HL-60 (cell line): Measurements from ENCODE around the gene CPN2.

Source experiments
- DNase-seq, 2 experiments: peaks; one replicate each; pipeline ENCODE4 v3.0.0-alpha.2; 2010 to 2020; ENCODE audit warnings: low read depth in 1 of 2, low spot score in 1 of 2
- H3K27ac ChIP-seq: fragments of 250-450 bp; sonication (Bioruptor Pico); replicated peaks from 2 replicates; pipeline ENCODE4 v1.5.1; 2020; ENCODE audit warnings: mild to moderate bottlenecking, moderate library complexity
- H3K27me3 ChIP-seq: fragments of 250-450 bp; sonication (Bioruptor Pico); 2 replicates; pipeline ENCODE4 v1.5.1; 2021; ENCODE audit warnings: mild to moderate bottlenecking, moderate library complexity; ENCODE audit not compliant: insufficient read depth, poor library complexity, severe bottlenecking
- H3K4me3 ChIP-seq: replicated peaks from 2 replicates; pipeline ENCODE4 v1.5.1; 2011; ENCODE audit warnings: mild to moderate bottlenecking, control low read depth, low read length; ENCODE audit not compliant: insufficient read depth
- CTCF ChIP-seq: IDR thresholded peaks from one replicate; pipeline ENCODE4 v1.5.1; 2011; ENCODE audit warnings: low read length, control low read depth, inconsistent platforms; ENCODE audit not compliant: insufficient read depth
- GABPA ChIP-seq: IDR thresholded peaks from 2 replicates; pipeline ENCODE4 v1.6.1; 2012; ENCODE audit warnings: low read depth
- POLR2AphosphoS5 ChIP-seq: IDR thresholded peaks from 2 replicates; pipeline ENCODE4 v1.6.1; 2012; ENCODE audit warnings: low read depth
- SPI1 ChIP-seq: IDR thresholded peaks from 2 replicates; pipeline ENCODE4 v1.6.1; 2012; ENCODE audit warnings: low read depth, mild to moderate bottlenecking, borderline replicate concordance
- long read RNA-seq: library from polyadenylated mRNA; unstranded; transcript quantifications from one replicate; pipeline ENCODE4 v2.0.0, GENCODE V29; 2020
- TF ChIP-seq, protein P1 (sequence below): IDR thresholded peaks from 2 replicates; pipeline ENCODE4 v1.6.1; 2012; ENCODE audit warnings: low read depth; ENCODE audit not compliant: insufficient replicate concordance

CPN2 gene, protein sequence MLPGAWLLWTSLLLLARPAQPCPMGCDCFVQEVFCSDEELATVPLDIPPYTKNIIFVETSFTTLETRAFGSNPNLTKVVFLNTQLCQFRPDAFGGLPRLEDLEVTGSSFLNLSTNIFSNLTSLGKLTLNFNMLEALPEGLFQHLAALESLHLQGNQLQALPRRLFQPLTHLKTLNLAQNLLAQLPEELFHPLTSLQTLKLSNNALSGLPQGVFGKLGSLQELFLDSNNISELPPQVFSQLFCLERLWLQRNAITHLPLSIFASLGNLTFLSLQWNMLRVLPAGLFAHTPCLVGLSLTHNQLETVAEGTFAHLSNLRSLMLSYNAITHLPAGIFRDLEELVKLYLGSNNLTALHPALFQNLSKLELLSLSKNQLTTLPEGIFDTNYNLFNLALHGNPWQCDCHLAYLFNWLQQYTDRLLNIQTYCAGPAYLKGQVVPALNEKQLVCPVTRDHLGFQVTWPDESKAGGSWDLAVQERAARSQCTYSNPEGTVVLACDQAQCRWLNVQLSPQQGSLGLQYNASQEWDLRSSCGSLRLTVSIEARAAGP
- long read RNA-seq, result 0 reads

GRCh38 chr3:194351080-194351672 lies at the start of gene CPN2:
Gene CPN2, minus strand, starts transcription at chr3:194351328. Its CDS starts 8,626 bp downstream, at chr3:194342702.
- Histone ChIP-seq H3K27me3 (no peaks in the 10 kb centered on the region), H3K4me3 (no peak within 1 kb of the TSS), H3K27ac (no peak within 1 kb of the TSS)
- TF ChIP-seq GABPA (no peak), SPI1 (no peak), POLR2AphosphoS5 (no peak), CTCF (no peak)
- DNase-seq, result no peak

DNA sequence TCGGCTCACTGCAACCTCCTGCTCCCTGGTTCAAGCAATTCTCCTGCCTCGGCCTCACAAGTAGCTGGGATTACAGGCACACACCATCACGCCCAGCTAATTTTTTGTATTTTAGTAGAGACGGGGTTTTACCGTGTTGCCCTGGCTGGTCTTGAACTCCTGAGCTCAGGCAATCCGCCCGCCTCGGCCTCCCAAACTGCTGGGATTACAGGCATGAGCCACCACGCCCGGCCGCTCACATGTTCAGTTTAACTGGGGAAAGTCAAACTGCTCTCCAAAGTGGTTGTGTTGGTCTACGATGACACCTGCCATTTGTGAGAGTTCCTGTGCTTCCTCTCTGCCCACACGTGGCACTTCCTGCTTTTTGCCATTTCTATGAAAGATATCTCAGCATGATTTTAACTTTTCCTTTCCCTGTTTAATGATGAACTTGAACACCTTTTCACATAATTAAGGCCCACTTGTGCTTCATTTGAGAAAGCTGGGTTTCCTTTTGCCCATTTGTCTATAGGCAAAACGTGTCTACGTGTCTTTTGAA lies 48.8 kb upstream of the CPN2 start:
- TF ChIP-seq CTCF (no peak), GABPA (no peak), SPI1 (peak; percentile 84)
- Histone ChIP-seq H3K4me3 (no peak overlapping the region), H3K27ac (no peak overlapping the region), H3K27me3 (peaks cover 28% of the 10 kb centered on the region)
- peak in 1 of 2 experiments; percentile 22 for DNase-seq

DNA sequence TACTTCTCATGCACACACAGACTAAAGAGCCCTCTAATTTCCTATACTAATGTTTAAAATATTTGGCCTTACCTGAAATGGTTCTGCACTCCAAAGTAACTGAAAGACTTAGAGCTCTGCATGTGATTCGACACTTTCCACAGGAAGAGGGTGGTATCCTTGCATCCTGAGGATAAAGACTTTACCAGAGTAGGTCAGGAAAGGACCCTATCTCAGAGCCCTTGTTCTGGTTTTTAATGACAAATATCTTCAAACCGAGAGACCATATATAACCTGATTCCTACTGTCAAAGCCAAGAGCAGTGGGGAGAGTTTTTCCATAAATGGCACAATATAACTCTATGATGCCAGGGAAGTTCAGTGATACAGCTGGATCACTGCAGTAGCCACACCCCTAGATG lies 48.0 kb upstream of the CPN2 start, which contains the start of gene GP5:
GP5 (minus strand) TSS at position 101 of the 400 bp plus-strand sequence. CDS start 984 bp downstream, outside the sequence.
- H3K4me3 ChIP-seq, result no peak within 1 kb of the TSS
- H3K27ac ChIP-seq, result no peak within 1 kb of the TSS
- no peak for TF ChIP-seq GABPA
- TF ChIP-seq SPI1, result no peak
- TF ChIP-seq POLR2AphosphoS5, result no peak
- no peak for TF ChIP-seq CTCF
- TF ChIP-seq, protein P1, sequence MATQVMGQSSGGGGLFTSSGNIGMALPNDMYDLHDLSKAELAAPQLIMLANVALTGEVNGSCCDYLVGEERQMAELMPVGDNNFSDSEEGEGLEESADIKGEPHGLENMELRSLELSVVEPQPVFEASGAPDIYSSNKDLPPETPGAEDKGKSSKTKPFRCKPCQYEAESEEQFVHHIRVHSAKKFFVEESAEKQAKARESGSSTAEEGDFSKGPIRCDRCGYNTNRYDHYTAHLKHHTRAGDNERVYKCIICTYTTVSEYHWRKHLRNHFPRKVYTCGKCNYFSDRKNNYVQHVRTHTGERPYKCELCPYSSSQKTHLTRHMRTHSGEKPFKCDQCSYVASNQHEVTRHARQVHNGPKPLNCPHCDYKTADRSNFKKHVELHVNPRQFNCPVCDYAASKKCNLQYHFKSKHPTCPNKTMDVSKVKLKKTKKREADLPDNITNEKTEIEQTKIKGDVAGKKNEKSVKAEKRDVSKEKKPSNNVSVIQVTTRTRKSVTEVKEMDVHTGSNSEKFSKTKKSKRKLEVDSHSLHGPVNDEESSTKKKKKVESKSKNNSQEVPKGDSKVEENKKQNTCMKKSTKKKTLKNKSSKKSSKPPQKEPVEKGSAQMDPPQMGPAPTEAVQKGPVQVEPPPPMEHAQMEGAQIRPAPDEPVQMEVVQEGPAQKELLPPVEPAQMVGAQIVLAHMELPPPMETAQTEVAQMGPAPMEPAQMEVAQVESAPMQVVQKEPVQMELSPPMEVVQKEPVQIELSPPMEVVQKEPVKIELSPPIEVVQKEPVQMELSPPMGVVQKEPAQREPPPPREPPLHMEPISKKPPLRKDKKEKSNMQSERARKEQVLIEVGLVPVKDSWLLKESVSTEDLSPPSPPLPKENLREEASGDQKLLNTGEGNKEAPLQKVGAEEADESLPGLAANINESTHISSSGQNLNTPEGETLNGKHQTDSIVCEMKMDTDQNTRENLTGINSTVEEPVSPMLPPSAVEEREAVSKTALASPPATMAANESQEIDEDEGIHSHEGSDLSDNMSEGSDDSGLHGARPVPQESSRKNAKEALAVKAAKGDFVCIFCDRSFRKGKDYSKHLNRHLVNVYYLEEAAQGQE, result no peak
- DNase-seq, result no peak
- peaks cover 30% of the 10 kb centered on the region for H3K27me3 ChIP-seq

DNA sequence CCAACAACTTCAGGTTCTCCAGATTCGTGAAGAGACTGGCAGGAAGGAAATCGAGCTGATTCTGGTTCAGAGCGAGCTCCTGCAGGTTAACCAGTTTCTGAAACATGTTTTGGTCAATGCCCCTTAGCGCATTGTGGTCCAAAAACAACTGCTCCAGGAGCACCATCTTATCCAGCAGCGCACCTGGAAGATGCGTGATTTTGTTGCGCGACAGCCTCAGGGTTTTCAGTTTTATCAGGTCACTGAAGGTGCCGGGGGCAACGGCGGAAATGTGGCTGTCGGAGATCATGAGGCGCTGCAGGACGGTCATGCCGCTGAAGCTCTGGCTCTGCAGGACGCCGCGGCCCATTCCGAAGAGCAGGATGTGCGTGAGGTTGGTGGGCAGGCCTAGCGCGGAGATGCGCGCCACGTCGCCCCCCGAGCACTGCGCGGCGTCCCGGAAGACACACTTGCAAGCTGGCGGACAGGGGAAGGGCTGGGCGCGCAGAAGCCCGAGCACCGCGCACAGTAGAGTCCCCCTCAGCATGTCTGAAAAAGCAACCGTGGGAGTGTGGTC lies 46.7 kb upstream of the CPN2 start:
- TF ChIP-seq CTCF, result no peak
- H3K27ac ChIP-seq, result no peak overlapping the region
- peaks cover 30% of the 10 kb centered on the region for H3K27me3 ChIP-seq
- H3K4me3 ChIP-seq, result no peak overlapping the region
- DNase-seq, result no peak
